Measurements from ENCODE around the gene NOB1.
"Not testable (repeated sequence)": the region's sequence is repeated elsewhere in the genome, so short reads cannot be mapped to it uniquely, and the experiment has no call there.

NOB1 gene

DNA sequence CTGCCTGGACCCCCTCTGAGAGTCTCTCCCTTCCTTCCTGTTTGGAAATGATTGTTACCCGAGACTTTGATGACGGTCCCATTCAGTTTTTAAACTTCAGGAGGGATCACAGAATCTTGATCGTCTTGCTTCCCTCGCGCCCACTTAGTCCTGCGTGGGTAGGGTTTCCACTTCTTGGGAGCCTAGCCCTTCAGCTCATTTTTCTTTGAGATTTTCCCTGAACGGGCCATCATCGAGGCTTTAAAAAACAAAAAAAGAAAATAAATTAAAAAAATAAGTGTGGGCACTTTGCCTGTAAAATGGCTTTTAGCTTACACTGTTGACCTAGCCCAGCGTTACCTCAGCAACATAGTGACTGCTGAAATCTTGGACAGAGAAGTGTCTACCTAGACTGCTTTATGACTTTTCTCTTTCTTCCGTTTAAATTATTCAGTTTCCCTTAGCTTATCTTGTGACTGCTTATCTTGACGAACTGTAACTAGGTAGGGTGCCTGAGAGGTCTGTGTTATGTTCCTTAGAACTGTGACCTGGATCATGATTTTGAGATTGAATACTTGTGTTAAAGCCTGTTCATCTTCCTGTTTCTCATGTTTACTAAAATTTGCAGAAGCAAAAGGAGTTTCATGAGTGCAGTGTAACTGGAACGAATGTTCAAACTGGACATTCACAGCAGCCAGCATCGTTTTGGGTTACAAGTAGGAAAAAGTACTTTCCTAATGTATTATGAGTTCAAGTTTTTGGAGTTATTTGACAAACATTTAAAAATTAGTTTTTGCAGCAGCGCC lies 8.3 kb upstream of the NOB1 start:
- in situ Hi-C loops (cut with HindIII; ENCODE audit: low pct_ligation_motif_present, low pct_unique_long_range_greater_than_20kb, low sequenced_read_pairs) = no loop called here
- DNase-seq = peak; percentile 52

DNA sequence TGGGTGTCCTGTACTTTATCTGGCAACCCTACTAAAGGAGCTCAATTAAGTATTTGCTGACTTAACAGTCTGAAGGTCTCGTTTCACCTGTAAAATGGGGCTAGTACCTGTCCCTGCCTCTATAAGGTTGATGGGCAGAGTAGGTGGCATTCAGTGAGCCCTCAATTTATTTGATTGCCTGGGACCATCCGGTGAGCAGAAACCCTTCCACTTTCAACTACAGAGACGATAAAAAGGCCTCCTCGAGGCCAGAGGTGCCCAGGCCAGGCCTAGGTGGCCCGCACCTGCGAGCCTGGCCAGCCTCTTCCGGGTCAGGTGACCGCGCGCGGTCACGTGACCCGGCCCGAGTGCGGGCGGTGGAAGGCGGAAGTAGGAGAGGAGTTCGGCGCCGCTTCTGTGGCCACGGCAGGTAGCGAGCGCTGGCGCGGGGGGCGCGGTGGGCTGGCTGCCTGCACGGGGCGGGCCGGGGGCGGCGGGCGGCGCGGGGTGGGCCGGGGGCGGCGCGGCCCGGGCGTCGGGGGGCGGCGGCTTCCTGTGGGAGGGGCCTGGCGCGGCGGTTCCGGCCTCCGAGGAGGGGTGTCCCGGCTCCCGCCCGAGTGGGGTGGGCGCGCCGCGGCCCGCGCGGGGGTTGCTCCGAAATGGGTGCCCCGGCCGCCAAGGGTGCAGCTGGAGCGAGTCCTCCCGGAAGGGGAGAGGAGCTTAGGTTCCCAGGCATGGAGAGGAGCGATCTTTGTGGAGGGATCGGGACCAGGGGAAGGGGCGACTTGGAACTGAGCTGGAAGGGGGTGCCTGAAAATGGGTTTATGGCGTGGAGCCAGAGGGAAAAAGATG lies 7.5 kb upstream of the NOB1 start, which contains the start of gene WWP2:
WWP2 (plus strand) TSS at position 350 of the 831 bp plus-strand sequence. CDS start 24,679 bp downstream, outside the sequence.
- in situ Hi-C loops (cut with HindIII; ENCODE audit: low pct_ligation_motif_present, low pct_unique_long_range_greater_than_20kb, low sequenced_read_pairs) = no loop called here
- peak; percentile 89 for DNase-seq

DNA sequence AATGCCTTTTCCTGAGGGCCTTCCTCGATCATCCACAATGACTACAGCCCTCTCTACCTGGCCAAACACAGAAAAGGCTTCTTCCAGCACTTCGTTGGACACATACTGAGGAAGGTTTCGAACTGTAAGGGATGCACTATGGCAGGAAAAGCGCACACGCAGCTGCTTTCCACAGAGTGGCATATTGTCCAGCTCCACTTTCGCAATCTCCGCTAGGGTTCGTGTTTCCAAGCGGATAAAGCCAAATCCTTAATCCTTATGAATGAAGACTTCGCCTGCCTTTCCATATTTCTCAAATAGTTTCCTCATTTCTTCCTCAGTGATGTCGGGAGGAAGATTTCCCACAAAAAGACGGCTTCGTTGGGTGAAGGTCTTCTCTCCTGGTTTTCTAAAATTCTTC lies 2.6 kb upstream of the NOB1 start:
- in situ Hi-C loops (cut with HindIII; ENCODE audit: low pct_ligation_motif_present, low pct_unique_long_range_greater_than_20kb, low sequenced_read_pairs) = not testable (repeated sequence)

DNA sequence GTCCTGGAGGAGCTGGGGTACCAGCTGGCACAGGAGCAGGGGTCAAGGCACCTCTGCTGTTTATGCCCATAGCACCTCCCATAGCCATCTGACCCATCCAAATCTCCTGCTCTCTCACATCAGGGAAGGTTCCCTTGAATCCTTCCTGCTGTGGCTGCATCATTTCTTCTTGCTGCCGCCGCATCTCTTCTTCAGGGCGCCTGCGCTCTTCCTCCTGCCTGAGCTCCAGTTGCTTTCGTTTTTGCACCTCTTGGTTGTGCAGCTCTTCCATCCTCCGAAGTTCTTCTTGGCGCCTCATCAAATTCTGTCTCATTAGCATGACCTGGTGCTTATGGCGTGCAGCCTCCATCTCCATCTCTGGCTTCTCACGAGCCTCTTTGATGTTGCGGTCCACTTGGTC lies 2.0 kb upstream of the NOB1 start:
- DNase-seq = no peak
- in situ Hi-C loops (cut with HindIII; ENCODE audit: low pct_ligation_motif_present, low pct_unique_long_range_greater_than_20kb, low sequenced_read_pairs) = no loop called here

More for the DNA sequence above, 2.6 kb upstream of the NOB1 start:
- DNase-seq = not testable (repeated sequence)

DNA sequence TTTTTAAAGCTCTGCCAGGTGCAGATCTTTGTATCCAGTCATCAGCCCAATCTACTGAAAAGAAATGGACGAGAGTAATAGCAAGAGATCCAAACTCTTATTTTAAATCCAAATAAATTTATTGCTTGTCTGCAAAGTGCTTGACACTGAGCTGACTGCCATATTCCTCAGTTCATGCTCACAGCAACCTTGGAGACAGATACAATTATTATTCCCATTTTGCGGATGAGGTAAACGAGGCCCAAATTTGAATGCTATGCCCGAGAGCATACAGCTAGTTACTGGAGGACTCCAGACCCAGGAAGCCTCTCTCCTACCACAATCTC lies 620 bp downstream of the NOB1 start:
- in situ Hi-C loops (cut with HindIII; ENCODE audit: low pct_ligation_motif_present, low pct_unique_long_range_greater_than_20kb, low sequenced_read_pairs) = no loop called here

DNA sequence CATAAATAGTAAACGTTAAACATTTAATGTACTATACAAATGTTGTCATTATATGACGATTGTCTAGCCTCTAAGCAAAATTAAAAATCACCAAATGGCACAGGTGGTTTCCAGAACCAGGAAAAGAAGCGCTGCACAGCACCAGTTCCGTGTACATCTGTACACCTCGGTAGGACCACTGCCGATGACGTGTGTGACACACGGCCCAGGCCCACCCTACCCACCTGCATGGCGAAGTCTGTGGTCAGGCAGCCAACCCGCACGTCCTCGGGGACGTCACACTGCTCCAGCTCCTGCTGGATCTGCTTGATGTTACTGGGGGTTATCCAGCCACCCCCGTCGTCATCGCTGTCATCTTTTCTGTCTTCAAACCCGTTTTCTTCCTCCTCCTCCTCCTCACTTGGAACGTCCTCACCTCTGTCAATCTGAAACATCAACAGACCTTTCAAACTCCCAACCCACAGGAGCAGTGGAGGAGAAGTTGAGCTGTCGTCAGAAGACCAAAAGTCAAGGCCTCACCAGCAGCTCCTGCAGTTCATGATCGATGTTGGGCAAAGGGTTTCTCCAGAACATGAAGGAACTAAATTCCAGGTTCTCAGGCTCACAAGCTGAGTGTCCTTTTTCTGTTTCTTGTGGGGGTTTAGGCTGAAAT lies 5.9 kb downstream of the NOB1 start:
- in situ Hi-C loops (cut with HindIII; ENCODE audit: low pct_ligation_motif_present, low pct_unique_long_range_greater_than_20kb, low sequenced_read_pairs) = no loop called here
- DNase-seq = no peak

More for the DNA sequence above, 620 bp downstream of the NOB1 start:
- DNase-seq = no peak

DNA sequence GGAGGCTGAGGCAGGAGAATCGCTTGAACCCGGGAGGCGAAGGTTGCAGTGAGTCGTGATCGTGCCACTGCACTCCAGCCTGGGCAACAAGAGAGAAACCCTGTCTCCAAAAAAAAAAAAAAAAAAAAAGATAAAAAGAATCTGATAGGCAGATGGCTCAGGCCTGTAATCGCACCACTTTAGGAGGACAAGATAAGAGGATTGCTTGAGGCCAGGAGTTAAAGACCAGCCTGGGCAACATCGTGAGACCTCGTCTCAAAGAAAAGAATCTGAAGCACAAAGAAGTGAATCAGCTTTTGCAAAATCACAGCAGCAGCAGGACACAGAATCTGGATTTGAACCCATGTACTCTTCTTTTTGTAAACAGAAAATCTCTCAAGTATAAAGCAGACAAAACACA lies 7.6 kb downstream of the NOB1 start:
- no peak for DNase-seq
- in situ Hi-C loops (cut with HindIII; ENCODE audit: low pct_ligation_motif_present, low pct_unique_long_range_greater_than_20kb, low sequenced_read_pairs) = no loop called here

DNA sequence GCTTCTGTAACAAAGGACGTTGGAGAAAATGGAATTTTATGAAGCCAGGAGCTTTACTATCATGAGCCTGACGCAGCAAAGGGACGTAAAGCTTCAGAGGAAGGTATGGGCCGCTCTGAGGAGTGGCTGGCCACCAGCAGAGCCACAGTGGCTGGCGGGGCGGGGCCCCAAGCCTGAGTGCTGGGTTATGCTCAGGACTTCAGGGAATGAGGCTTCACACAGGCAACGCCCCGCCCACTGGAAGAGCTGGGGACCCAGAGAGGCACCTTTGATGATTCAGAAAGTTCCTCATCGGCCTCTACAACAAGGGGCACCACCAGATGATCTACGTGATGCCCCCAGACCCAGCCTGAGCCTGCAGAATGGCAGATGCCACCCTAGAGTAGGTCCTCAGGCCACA lies 8.8 kb downstream of the NOB1 start:
- no peak for DNase-seq
- in situ Hi-C loops (cut with HindIII; ENCODE audit: low pct_ligation_motif_present, low pct_unique_long_range_greater_than_20kb, low sequenced_read_pairs) = no loop called here

DNA sequence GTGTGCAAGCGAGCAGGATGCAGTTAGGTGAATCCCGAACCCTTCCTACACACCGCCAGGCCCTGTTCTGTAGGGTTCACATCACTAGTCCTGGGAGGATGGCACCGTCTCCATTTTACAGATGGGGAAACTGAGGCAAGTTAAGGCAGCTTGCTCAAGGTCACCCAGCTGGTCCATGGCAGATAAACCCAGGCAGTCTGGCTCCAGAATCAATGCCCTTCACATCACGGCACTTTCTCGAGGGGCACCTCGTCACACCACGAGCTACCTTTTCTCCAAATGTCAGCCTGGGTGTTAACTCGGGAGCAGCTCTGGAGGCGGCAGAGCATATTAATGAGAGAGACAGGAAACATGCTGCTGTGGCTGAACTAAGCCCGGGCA lies 9.5 kb downstream of the NOB1 start:
- DNase-seq = no peak

DNA sequence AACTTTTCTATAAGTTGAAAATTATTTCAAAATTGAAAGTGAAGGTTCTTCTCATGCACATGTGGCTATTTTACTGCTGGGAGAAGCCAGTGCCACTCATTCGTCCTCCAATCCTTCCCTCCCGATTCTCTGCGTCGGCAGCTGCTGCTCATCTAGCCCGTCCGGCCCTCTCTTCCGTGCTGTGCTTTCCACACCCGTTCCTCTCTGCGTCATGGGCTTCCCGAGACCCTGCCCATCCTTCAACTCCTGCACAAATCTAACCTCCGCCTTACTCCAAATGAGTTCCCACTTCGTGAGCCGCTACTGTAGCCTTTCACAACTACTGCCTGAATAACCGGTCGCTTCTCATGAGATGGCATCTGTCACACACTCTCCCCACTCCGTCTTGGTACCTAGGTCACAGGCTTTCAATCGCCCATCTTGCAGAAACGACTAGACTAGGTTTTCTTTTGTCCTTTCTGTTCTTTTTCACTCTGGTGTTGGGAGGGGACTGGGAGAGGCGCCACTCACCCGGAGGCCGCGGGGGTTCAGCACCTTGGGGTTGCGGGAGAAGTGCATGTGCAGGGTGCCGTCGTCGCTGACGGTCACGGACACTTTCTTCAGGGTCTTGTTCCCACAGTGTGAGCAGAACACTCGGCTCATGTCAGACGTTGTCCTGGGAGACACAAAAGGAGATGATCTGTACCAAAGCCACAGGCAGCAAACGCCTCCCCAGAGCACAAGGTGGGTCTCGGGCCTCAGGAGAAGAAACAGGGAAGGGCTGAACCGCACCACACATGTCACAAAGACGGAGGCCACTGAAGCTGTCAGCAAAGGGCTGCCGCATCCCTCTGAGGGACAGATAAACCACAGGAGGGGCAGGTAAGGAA lies 10.1 kb downstream of the NOB1 start:
- DNase-seq = no peak
- in situ Hi-C loops (cut with HindIII; ENCODE audit: low pct_ligation_motif_present, low pct_unique_long_range_greater_than_20kb, low sequenced_read_pairs) = no loop called here

More for the DNA sequence above, 9.5 kb downstream of the NOB1 start:
- in situ Hi-C loops (cut with HindIII; ENCODE audit: low pct_ligation_motif_present, low pct_unique_long_range_greater_than_20kb, low sequenced_read_pairs) = no loop called here

DNA sequence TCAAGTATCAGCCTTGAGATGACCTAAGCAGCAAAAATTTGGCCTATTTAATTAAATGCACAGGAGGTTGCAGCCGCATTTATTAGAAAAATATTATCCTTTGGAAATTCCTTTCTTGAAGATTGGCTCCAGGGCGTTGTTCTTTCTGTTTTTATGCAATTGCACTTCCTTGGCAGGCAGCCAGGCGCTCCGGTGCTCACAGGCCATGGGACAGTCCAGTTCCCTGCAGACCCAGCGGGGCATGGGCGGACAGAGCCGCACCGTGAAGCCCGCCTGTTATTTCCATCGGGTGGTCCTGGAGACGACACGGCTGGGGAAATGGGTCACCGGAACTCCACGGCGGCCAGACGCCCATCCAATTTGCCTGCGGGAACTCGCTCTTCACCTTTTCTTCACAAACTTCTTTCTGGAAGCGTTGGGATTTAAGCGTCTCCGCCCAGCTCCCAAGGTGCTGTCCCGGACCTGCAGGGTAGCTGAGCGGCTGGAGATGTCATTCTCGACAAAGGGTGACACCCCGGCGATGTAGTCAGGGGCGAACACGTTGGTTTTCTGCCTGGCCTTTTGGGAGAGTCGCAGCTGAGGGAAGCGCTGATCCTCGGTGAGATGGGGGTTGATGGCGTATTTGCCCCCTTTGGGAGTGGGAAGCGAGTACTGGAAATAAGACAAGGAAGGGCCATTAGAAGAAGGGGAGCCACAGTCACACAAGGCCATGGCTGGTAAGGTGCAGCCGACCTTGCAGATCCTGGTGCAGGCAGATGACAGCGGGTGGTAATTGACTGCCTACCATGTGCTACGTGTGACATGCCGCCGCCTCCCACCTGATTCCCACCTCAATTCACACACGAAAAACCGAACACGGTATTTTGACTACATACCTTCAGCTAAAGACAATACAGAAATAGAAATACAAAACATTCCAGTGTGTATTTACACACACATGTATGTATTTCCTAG lies 12.5 kb downstream of the NOB1 start:
- in situ Hi-C loops (cut with HindIII; ENCODE audit: low pct_ligation_motif_present, low pct_unique_long_range_greater_than_20kb, low sequenced_read_pairs) = no loop called here
- peak; percentile 32 for DNase-seq

DNA sequence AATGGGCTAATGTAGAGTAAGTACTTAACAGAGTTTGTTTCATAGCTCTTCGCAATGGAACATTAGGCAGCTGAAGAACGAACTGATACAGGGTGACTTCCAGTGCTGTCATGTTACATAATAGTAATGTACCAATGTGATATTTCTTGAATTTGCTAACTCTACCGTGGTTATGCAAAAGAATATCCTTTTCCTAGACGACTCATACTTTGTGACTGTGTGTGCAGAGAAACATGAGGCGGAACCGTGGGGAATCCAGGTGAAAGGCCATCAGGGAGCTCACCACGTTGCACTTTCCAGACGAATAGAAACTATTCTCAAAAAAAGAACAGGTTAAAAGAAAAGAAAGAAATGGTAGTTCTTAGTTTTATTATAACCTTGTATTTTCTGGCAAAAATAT lies 13.2 kb downstream of the NOB1 start:
- in situ Hi-C loops (cut with HindIII; ENCODE audit: low pct_ligation_motif_present, low pct_unique_long_range_greater_than_20kb, low sequenced_read_pairs) = no loop called here

DNA sequence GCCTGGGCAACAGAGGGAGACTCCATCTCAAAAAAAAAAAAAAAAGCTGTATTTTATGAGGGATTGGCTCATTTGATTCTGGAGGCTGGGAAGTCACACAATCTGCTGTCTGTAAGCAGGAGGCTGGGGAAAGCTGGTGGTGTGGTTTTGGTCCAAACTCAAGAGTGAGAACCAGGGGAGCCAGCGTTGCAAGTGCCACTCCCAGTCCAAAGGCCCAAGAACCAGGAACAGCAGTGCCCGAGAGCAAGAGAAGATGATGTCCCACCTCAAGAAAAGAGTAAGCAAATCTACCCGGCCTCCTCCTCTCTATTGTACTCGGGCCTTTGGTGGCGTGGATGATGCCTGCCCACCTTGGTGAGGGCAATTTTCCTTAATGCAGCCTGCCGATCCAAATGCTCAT lies 22.6 kb downstream of the NOB1 start:
- no peak for DNase-seq

More for the DNA sequence above, 13.2 kb downstream of the NOB1 start:
- peak; percentile 53 for DNase-seq

DNA sequence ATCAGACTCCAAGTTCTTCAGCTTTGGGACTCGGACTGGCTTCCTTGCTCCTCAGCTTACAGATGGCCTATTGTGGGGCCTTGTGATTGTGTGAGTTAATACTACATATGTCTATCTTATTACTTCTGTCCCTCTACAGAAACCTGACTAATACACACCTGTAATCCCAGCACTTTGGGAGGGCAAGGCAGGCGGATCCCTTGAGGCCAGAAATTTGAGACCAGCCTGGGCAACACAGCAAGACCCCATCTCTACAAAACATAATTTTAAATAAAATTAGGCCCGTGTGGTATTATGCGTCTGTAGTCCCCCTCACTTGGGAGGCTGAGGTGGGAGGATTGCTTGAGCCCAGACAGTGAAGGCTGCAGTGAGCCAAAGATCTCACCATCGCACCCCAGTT lies 23.4 kb downstream of the NOB1 start:
- in situ Hi-C loops (cut with HindIII; ENCODE audit: low pct_ligation_motif_present, low pct_unique_long_range_greater_than_20kb, low sequenced_read_pairs); DNase-seq: not testable (repeated sequence)

More for the DNA sequence above, 22.6 kb downstream of the NOB1 start:
- in situ Hi-C loops (cut with HindIII; ENCODE audit: low pct_ligation_motif_present, low pct_unique_long_range_greater_than_20kb, low sequenced_read_pairs) = no loop called here

DNA sequence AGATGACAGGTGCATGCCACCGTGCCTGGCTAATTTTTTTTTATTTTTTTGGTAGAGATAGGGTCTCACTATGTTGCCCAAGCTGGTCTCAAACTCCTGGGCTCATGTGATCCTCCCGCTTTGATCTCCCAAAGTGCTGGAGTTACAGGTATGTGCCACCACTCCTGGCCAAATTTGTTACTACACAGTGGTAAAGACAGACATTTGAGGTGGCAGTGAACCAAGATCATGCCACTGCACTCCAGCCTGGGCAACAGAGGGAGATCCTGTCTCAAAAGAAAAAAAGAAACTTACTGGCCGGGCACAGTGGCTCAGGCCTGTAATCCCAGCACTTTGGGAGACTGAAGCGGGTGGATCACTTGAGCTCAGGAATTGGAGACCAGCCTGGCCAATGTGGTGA lies 25.7 kb downstream of the NOB1 start:
- DNase-seq; in situ Hi-C loops (cut with HindIII; ENCODE audit: low pct_ligation_motif_present, low pct_unique_long_range_greater_than_20kb, low sequenced_read_pairs): not testable (repeated sequence)

DNA sequence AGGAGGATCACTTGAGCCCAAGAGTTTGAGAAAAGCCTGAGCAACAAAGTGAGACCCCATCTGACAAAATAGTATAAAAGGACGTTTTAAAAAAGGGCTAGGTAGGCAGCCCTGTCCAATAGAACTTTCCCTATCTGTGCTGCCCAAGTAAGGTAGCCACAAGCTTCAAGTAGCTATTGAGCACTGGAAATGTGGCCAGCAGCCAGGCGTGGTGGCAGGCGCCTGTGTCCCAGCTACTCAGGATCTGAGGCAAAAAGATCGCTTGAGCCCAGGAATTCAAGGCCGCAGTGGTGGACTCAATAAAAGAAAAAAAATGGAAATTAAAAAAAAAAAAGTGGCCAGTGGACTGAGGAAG lies 26.8 kb downstream of the NOB1 start:
- in situ Hi-C loops (cut with HindIII; ENCODE audit: low pct_ligation_motif_present, low pct_unique_long_range_greater_than_20kb, low sequenced_read_pairs) = no loop called here

DNA sequence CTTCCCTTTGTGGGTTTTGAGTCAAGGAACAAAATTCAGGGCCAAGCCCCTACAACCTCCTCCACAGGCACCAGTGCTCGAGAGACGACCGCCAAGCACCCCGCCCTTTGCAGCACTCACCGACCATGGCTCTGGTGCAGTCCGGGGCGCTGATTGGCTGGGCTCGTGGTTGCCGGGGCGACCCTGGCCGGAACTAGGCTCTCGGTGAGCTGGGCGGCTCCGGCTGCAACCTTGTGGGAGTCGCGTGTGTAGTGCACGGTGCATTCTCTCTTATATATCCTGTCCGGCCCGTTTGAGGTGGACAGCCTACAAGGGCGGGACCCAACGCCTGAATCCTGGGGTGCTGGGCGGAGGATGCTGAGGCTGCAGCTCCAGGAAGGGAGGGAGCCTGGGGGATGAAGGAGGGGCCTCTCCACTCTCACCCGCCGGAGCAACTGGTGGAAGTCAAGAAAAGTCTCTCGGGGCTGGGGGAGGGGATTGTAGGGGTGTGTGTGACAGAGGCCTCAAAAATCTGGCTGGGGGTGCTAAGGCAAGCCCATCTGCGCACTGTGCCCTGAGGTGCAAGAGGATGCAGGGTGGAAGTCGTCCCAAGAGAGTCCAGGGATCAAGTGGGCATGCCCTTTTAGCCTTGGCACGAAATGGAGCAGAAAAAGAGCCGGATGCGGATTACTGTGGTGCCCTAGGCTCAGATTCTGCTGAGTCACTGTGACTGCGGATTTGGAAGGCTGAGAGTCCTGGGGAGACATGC lies 28.2 kb downstream of the NOB1 start, which contains the start of gene NQO1:
NQO1 (minus strand) TSS at position 248 of the 748 bp plus-strand sequence; CDS start at position 127, 121 bp downstream.
- DNase-seq = peak; percentile 99
- in situ Hi-C loops (cut with HindIII; ENCODE audit: low pct_ligation_motif_present, low pct_unique_long_range_greater_than_20kb, low sequenced_read_pairs) = no loop called here

More for the DNA sequence above, 26.8 kb downstream of the NOB1 start:
- no peak for DNase-seq
